ENCODE data around the gene FARSB. TPM values are rescaled to one million over a fixed set of nuclear protein-coding genes. Genes with fewer than 3 reads are reported as not detected.

FARSB gene
- total RNA-seq, 1 experiment from 2014 or later, result 72.1 TPM

DNA sequence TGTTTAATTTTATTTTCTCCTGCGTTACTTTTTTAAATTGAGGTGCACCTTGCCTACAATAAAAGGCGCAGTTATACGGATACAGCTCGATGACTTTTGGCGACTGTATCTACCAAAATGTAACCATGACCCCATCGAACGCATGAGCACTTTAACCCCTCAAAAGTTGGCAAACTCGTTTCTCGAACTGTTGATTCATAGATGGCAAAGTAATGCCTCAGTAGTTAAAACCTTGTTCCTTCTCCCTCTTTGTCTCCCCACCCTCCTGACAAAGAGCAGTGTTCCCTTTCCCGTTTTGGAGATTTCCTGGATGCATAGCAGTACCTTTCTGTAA lies 16.1 kb upstream of the FARSB start:
- no TSS peak for BruUV-seq (replicated peaks)

DNA sequence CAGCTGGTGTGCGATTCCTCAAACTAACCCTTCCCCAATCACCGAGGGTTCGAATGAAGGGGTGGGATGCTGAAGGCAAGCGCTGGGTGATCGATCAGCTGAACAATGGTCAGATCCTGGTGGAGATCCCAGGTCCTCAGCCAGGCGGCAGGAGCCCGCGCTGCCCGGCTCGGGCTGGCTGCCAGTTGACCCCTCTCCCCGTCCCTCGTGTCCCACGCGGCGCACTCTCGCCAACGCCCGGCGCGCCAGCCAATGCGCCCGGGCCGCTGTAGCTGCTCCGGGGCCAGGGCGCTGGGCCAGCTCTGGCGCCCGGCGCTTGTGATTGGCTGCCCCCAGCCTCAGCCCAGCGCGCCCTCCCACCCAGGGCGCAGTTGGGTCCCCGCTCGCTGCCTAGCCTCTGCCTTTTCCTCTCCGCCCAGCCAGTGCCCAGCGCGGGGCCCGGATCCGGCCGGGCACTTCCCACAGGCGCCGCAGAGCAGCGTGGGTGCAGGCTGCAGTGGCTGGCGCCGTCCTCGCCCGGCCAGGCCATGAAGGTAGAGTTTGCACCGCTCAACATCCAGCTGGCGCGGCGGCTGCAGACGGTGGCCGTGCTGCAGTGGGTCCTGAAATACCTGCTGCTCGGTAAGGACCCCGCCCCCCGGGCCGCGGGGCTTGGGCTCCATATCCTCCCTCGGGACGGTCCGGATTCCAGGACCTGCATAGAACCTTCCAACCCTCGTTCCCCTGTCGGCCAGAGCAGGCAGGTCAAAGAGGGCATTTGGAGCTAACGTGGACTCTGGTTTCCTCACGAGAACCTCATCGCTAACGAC lies 15.6 kb upstream of the FARSB start, which contains the start of gene MOGAT1:
TSS of gene MOGAT1 (plus strand) at position 400 of the 809 bp plus-strand sequence. CDS start at position 528, 128 bp downstream.
- no peak for DNase-seq (ENCODE audit: low spot score)
- H3K4me3 ChIP-seq (ENCODE audit: low read depth, low read length, poor library complexity, severe bottlenecking), result peak within 1 kb of the TSS; percentile 47
- ChIA-PET POLR2A (ENCODE audit: low non-redundant PET) (no interaction called here), CTCF (interaction anchor here (0.6 kb wide), 1 partner anchor 110 kb away, joined by 6 read pairs; no protein-coding TSS in a partner anchor)
- no peaks in the 10 kb centered on the region for H3K9me3 ChIP-seq (ENCODE audit: low read depth, low read length, poor library complexity, severe bottlenecking)
- TF ChIP-seq EZH2 (IDR thresholded peaks at IDR 0.05; ENCODE audit: borderline replicate concordance, low read depth, low read length, poor library complexity, severe bottlenecking) (no peak), CTCF (conservative IDR thresholded peaks at IDR 0.05; ENCODE audit: low read depth, low read length) (no peak)
- no peaks in the 10 kb centered on the region for H3K36me3 ChIP-seq (ENCODE audit: insufficient read depth, low read length, poor library complexity, severe bottlenecking)
- peaks cover 24% of the 10 kb centered on the region for H3K27me3 ChIP-seq (replicated peaks; ENCODE audit: insufficient read depth, low read depth, low read length, poor library complexity)
- intact Hi-C loops (cut with micrococcal nuclease; ENCODE audit: unreplicated experiment), result no loop called here
- H3K27ac ChIP-seq (ENCODE audit: low read depth, low read length, poor library complexity, severe bottlenecking), result no peak within 1 kb of the TSS
- no peaks in the 10 kb centered on the region for H3K4me1 ChIP-seq (ENCODE audit: insufficient read depth, low read length, poor library complexity, severe bottlenecking)
- BruUV-seq (replicated peaks), result no TSS peak

More for the DNA sequence above, 16.1 kb upstream of the FARSB start:
- intact Hi-C loops (cut with micrococcal nuclease; ENCODE audit: unreplicated experiment), result no loop called here
- H3K36me3 ChIP-seq (ENCODE audit: insufficient read depth, low read length, poor library complexity, severe bottlenecking), result no peaks in the 10 kb centered on the region
- no peak overlapping the region for H3K27ac ChIP-seq (ENCODE audit: low read depth, low read length, poor library complexity, severe bottlenecking)
- TF ChIP-seq EZH2 (IDR thresholded peaks at IDR 0.05; ENCODE audit: borderline replicate concordance, low read depth, low read length, poor library complexity, severe bottlenecking), result no peak
- no peak for TF ChIP-seq CTCF (conservative IDR thresholded peaks at IDR 0.05; ENCODE audit: low read depth, low read length)
- H3K9me3 ChIP-seq (ENCODE audit: low read depth, low read length, poor library complexity, severe bottlenecking), result no peaks in the 10 kb centered on the region
- CTCF ChIA-PET, result no interaction called here
- no peaks in the 10 kb centered on the region for H3K4me1 ChIP-seq (ENCODE audit: insufficient read depth, low read length, poor library complexity, severe bottlenecking)
- H3K4me3 ChIP-seq (ENCODE audit: low read depth, low read length, poor library complexity, severe bottlenecking), result peak overlapping the region; percentile 47
- H3K27me3 ChIP-seq (replicated peaks; ENCODE audit: insufficient read depth, low read depth, low read length, poor library complexity), result peaks cover 24% of the 10 kb centered on the region
- POLR2A ChIA-PET (ENCODE audit: low non-redundant PET), result no interaction called here
- DNase-seq (ENCODE audit: low spot score), result no peak

- Histone ChIP-seq H3K4me1 (ENCODE audit: insufficient read depth, low read length, poor library complexity, severe bottlenecking) (no peaks in the 10 kb centered on the region), H3K27me3 (replicated peaks; ENCODE audit: insufficient read depth, low read depth, low read length, poor library complexity) (peaks cover 24% of the 10 kb centered on the region), H3K9me3 (ENCODE audit: low read depth, low read length, poor library complexity, severe bottlenecking) (no peaks in the 10 kb centered on the region), H3K27ac (ENCODE audit: low read depth, low read length, poor library complexity, severe bottlenecking) (no peak overlapping the region), H3K36me3 (ENCODE audit: insufficient read depth, low read length, poor library complexity, severe bottlenecking) (no peaks in the 10 kb centered on the region), H3K4me3 (ENCODE audit: low read depth, low read length, poor library complexity, severe bottlenecking) (no peak overlapping the region)
- POLR2A ChIA-PET (ENCODE audit: low non-redundant PET), result interaction anchor here (0.5 kb wide), 1 partner anchor 36 kb away, joined by 3 read pairs; no protein-coding TSS in a partner anchor
- intact Hi-C loops (cut with micrococcal nuclease; ENCODE audit: unreplicated experiment), result no loop called here
- BruUV-seq (replicated peaks), result no TSS peak
- no peak for DNase-seq (ENCODE audit: low spot score)
- CTCF ChIA-PET, result no interaction called here
- TF ChIP-seq EZH2 (IDR thresholded peaks at IDR 0.05; ENCODE audit: borderline replicate concordance, low read depth, low read length, poor library complexity, severe bottlenecking) (no peak), CTCF (conservative IDR thresholded peaks at IDR 0.05; ENCODE audit: low read depth, low read length) (no peak)
Measured at GRCh38 chr2:222670191-222671038, 14.5 kb upstream of the FARSB start.
